Calu3 (cell line): Measurements from ENCODE around the gene ZNF22. TPM values are rescaled to one million over a fixed set of nuclear protein-coding genes. Genes with fewer than 3 reads are reported as not detected.

ENCODE experiments used
- BruUV-seq: library from RNA; stranded (reverse); fragments of 400-500 nt; replicated peaks from 2 replicates; lab custom pipeline; 2021; lab: Mats Ljungman, UMichigan
- CTCF ChIA-PET: fragments of 300-600 bp; sonication (Branson Sonifier 250); formaldehyde crosslinking; loops from one replicate; lab custom pipeline; 2022; ENCODE audit warnings: antibody characterized with exemption; lab: Charles Lee
- DNase-seq: peaks from one replicate; pipeline ENCODE4 v3.0.0; 2022
- H3K27ac Mint-ChIP-seq: one replicate; pipeline ENCODE4 v1.8.0; 2022; ENCODE audit warnings: mixed read lengths; ENCODE audit not compliant: unreplicated experiment
- H3K27me3 Mint-ChIP-seq: one replicate; pipeline ENCODE4 v1.8.0; 2022; ENCODE audit warnings: mixed read lengths; ENCODE audit not compliant: unreplicated experiment
- H3K36me3 Mint-ChIP-seq: one replicate; pipeline ENCODE4 v1.8.0; 2022; ENCODE audit warnings: mild to moderate bottlenecking, moderate library complexity, mixed read lengths; ENCODE audit not compliant: insufficient read depth, unreplicated experiment
- H3K4me1 Mint-ChIP-seq: one replicate; pipeline ENCODE4 v1.8.0; 2022; ENCODE audit warnings: mild to moderate bottlenecking, low read depth, mixed read lengths; ENCODE audit not compliant: unreplicated experiment
- H3K4me3 Mint-ChIP-seq: one replicate; pipeline ENCODE4 v1.8.0; 2022; ENCODE audit warnings: mild to moderate bottlenecking, low read depth, moderate library complexity, mixed read lengths; ENCODE audit not compliant: unreplicated experiment
- H3K9me3 Mint-ChIP-seq: one replicate; pipeline ENCODE4 v1.8.0; 2022; ENCODE audit warnings: low read depth, mixed read lengths; ENCODE audit not compliant: unreplicated experiment
- CTCF ChIP-seq: fragments of 200-600 bp; IDR thresholded peaks from one replicate; pipeline ENCODE4 v1.8.0; 2022; ENCODE audit warnings: antibody characterized with exemption; ENCODE audit not compliant: unreplicated experiment
- intact Hi-C: fragments of 100-400 bp; cut with micrococcal nuclease; formaldehyde crosslinking; loops from one replicate; pipeline ENCODE4 v1.10.0; 2022; ENCODE audit not compliant: unreplicated experiment
- total RNA-seq: library from RNA; stranded (reverse); gene quantifications from 2 replicates; pipeline ENCODE4 v1.2.3, GENCODE V29; 2022

The ZNF22 gene
- total RNA-seq, 1 experiment from 2014 or later = 11.9 TPM

- Mint-ChIP-seq H3K36me3 (peaks cover 40% of the 10 kb centered on the region), H3K9me3 (no peaks in the 10 kb centered on the region), H3K4me1 (peaks cover 67% of the 10 kb centered on the region), H3K4me3 (peak overlapping the region; percentile 66), H3K27ac (peak overlapping the region; percentile 100), H3K27me3 (no peaks in the 10 kb centered on the region)
- CTCF ChIA-PET = interaction anchor here (4.7 kb wide), 1 partner anchor 46 kb away, joined by 28 read pairs; no protein-coding TSS in a partner anchor
- no peak for DNase-seq
- BruUV-seq = no TSS peak
- TF ChIP-seq CTCF = peak; percentile 1
- intact Hi-C loops = no loop called here
These were observed 21.2 kb upstream of the ZNF22 start for GRCh38 chr10:44979281-44980191.

- no peak for DNase-seq
- no peak for TF ChIP-seq CTCF
- H3K36me3 Mint-ChIP-seq = peaks cover 40% of the 10 kb centered on the region
- BruUV-seq = no TSS peak
- no peaks in the 10 kb centered on the region for H3K9me3 Mint-ChIP-seq
- H3K27ac Mint-ChIP-seq = peak overlapping the region; percentile 100
- peaks cover 77% of the 10 kb centered on the region for H3K4me1 Mint-ChIP-seq
- H3K27me3 Mint-ChIP-seq = no peaks in the 10 kb centered on the region
- intact Hi-C loops = loop anchor here (1.0 kb wide), 1 partner anchor 20 kb away; the partner anchor contains the start of gene ZNF22
- peak overlapping the region; percentile 65 for H3K4me3 Mint-ChIP-seq
- CTCF ChIA-PET = interaction anchor here (0.6 to 4.7 kb wide), 6 partner anchors 10 to 107 kb away, joined by 3 to 28 read pairs (median 4); no protein-coding TSS in a partner anchor
These were observed 20.2 kb upstream of the ZNF22 start for GRCh38 chr10:44980309-44981171.

DNA sequence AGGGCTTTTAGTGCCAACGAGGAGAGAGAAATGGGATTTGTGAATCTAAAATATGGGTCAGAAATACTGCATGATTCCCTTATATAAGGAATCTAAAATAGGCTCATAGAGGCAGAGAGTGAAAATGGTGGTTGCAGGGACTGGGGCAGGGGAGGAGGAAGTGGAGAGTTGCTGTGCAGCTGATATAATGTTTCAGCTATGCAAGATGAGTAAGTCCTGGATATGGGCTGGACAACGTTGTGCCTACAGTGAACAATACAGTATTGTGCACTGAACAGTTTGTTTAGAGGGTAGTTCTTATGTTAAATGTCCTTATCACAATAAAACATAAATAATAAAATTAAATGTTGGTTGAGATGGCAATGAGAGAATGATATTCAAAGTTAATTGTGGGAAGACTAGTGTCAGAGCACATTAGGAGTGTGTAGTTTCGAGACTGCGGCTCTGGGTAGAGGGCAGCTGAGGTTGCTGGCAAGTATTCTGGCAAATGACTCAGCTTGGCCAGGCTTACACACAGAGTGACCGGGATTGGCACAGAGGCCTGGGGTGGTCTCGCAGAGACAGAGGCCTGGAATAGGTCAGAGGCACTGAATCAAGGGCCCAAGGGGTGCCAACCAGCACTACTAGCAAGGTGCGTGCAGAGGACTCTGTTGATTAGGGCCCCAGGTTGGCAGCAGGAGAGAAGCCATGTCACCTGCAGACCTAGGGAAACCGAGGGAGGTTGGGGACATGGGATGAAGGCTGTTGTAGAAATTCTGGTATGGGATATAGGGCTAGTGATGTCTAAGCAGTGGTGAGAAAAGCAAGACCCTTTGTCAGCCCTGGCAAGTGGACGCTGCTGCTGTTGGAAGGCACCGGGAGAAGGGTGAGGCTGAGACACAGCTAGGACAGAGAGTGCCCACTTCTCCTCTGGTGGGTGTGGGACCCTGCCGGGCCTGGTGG lies 19.3 kb upstream of the ZNF22 start:
- peak overlapping the region; percentile 100 for H3K27ac Mint-ChIP-seq
- peaks cover 69% of the 10 kb centered on the region for H3K4me1 Mint-ChIP-seq
- H3K4me3 Mint-ChIP-seq = peak overlapping the region; percentile 65
- DNase-seq = peak; percentile 75
- no peak for TF ChIP-seq CTCF
- intact Hi-C loops = loop anchor here (1.0 kb wide), 1 partner anchor 19 kb away; the partner anchor contains the start of gene ZNF22
- BruUV-seq = no TSS peak
- H3K9me3 Mint-ChIP-seq = no peaks in the 10 kb centered on the region
- no peaks in the 10 kb centered on the region for H3K27me3 Mint-ChIP-seq
- CTCF ChIA-PET = interaction anchor here (0.6 to 4.7 kb wide), 6 partner anchors 9 to 70 kb away, joined by 3 to 28 read pairs (median 4); no protein-coding TSS in a partner anchor
- peaks cover 40% of the 10 kb centered on the region for H3K36me3 Mint-ChIP-seq
